Nucleus accumbens (tissue), 56 donors: ENCODE measurements around the gene ZNF853.
A peak's percentile ranks its signal among the peaks of the same experiment; 100 is the strongest.
"Not testable (repeated sequence)": the region's sequence is repeated elsewhere in the genome, so short reads cannot be mapped to it uniquely, and the experiment has no call there.

Experiments
- DNase-seq, 56 donors: peaks; one replicate each; lab custom pipeline; 2025; lab: John Stamatoyannopoulos, UW

ZNF853 gene

GRCh38 chr7:6614953-6615722 lies at the start of gene ZNF853:
Gene ZNF853 (plus strand): TSS chr7:6615610. CDS start chr7:6616175, 565 bp downstream.
- DNase-seq: peak in 27 of 56 donors; percentile 5 to 55 (median 33)

- DNase-seq: no peak
Observed at GRCh38 chr7:6565655-6566054, 49.8 kb upstream of the ZNF853 start.

GRCh38 chr7:6567886-6568285 lies 47.5 kb upstream of the ZNF853 start:
- no peak for DNase-seq

GRCh38 chr7:6571160-6571779 lies 44.1 kb upstream of the ZNF853 start:
- no peak for DNase-seq

- DNase-seq: no peak
Observed at GRCh38 chr7:6575281-6576023, 40.0 kb upstream of the ZNF853 start.

- no peak for DNase-seq
Observed at GRCh38 chr7:6576024-6576866, 39.2 kb upstream of the ZNF853 start.

- DNase-seq: peak in 2 of 56 donors; percentile 16 to 22
Observed at GRCh38 chr7:6576867-6577368, 38.5 kb upstream of the ZNF853 start.

- DNase-seq: peak in 55 of 56 donors; percentile 21 to 92 (median 72)
Observed at GRCh38 chr7:6577369-6578113, 37.9 kb upstream of the ZNF853 start, which contains the start of gene ZDHHC4. Gene ZDHHC4 (plus strand): TSS chr7:6577454. CDS start chr7:6580562, 3,108 bp downstream.

- DNase-seq: no peak
Observed at GRCh38 chr7:6578114-6579084, 37.0 kb upstream of the ZNF853 start.

GRCh38 chr7:6579446-6579845 lies 36.0 kb upstream of the ZNF853 start:
- DNase-seq: peak in 2 of 56 donors; percentile 1 to 9

- DNase-seq: not testable (repeated sequence)
Observed at GRCh38 chr7:6585746-6586432, 29.5 kb upstream of the ZNF853 start.

- no peak for DNase-seq
Observed at GRCh38 chr7:6588566-6588965, 26.8 kb upstream of the ZNF853 start.

GRCh38 chr7:6589151-6589828 lies 26.1 kb upstream of the ZNF853 start:
- peak in 5 of 56 donors; percentile 41 to 62 (median 51) for DNase-seq

- peak in 46 of 56 donors; percentile 26 to 84 (median 68) for DNase-seq
Observed at GRCh38 chr7:6589829-6590644, 25.4 kb upstream of the ZNF853 start, which contains the start of gene INTS15. Gene INTS15 (plus strand): TSS chr7:6590021. CDS start chr7:6590284, 263 bp downstream.

- DNase-seq: no peak
Observed at GRCh38 chr7:6590645-6591110, 24.7 kb upstream of the ZNF853 start.

GRCh38 chr7:6600093-6600492 lies 15.3 kb upstream of the ZNF853 start:
- DNase-seq: no peak
